GM18951 (cell line): ENCODE results near the gene JDP2.

Source experiments
- POLR2A ChIP-seq: IDR thresholded peaks from 4 replicates; pipeline ENCODE4 v1.6.1; 2011; ENCODE audit warnings: mild to moderate bottlenecking; ENCODE audit not compliant: insufficient read length, insufficient read depth; ENCODE audit errors: extremely low read depth
- in situ Hi-C: fragments of 300-500 bp; cut with MboI; formaldehyde crosslinking; loops from one replicate; pipeline ENCODE4 v1.12.0; 2022; ENCODE audit warnings: low sequenced_read_pairs, mixed read lengths, inconsistent platforms; ENCODE audit not compliant: unreplicated experiment

Gene JDP2

GRCh38 chr14:75422169-75422568, 5.7 kb upstream of the JDP2 start:
- in situ Hi-C loops, result no loop called here
- no peak for TF ChIP-seq POLR2A

GRCh38 chr14:75424496-75424895, 3.3 kb upstream of the JDP2 start:
- in situ Hi-C loops, result no loop called here
- TF ChIP-seq POLR2A, result no peak

GRCh38 chr14:75425446-75425845, 2.4 kb upstream of the JDP2 start:
- TF ChIP-seq POLR2A, result no peak

GRCh38 chr14:75426332-75427125, 1.3 kb upstream of the JDP2 start:
- in situ Hi-C loops, result no loop called here

More at GRCh38 chr14:75425446-75425845, 2.4 kb upstream of the JDP2 start:
- in situ Hi-C loops, result no loop called here

GRCh38 chr14:75427126-75427481, 718 bp upstream of the JDP2 start:
- in situ Hi-C loops, result no loop called here
- TF ChIP-seq POLR2A, result no peak

More at GRCh38 chr14:75426332-75427125, 1.3 kb upstream of the JDP2 start:
- TF ChIP-seq POLR2A, result peak; percentile 61

GRCh38 chr14:75428230-75429104, 645 bp downstream of the JDP2 start:
- in situ Hi-C loops, result no loop called here
- TF ChIP-seq POLR2A, result no peak

- in situ Hi-C loops, result no loop called here
- no peak for TF ChIP-seq POLR2A
Observed at GRCh38 chr14:75429562-75429961, 1.7 kb downstream of the JDP2 start.

GRCh38 chr14:75430116-75430515, 2.3 kb downstream of the JDP2 start:
- TF ChIP-seq POLR2A, result no peak
- in situ Hi-C loops, result no loop called here

- TF ChIP-seq POLR2A, result no peak
- in situ Hi-C loops, result no loop called here
Observed at GRCh38 chr14:75430526-75430925, 2.7 kb downstream of the JDP2 start.

GRCh38 chr14:75430976-75431375, 3.2 kb downstream of the JDP2 start:
- in situ Hi-C loops, result no loop called here
- no peak for TF ChIP-seq POLR2A

- in situ Hi-C loops, result no loop called here
- no peak for TF ChIP-seq POLR2A
Observed at GRCh38 chr14:75431827-75432226, 4.0 kb downstream of the JDP2 start.

- no peak for TF ChIP-seq POLR2A
- in situ Hi-C loops, result no loop called here
Observed at GRCh38 chr14:75432411-75432810, 4.6 kb downstream of the JDP2 start.

- in situ Hi-C loops, result no loop called here
- no peak for TF ChIP-seq POLR2A
Observed at GRCh38 chr14:75433631-75434071, 5.8 kb downstream of the JDP2 start.
